GM18507 (cell line): ENCODE measurements around the gene KIAA2012.

Experiments
- DNase-seq: peaks from one replicate; pipeline ENCODE4 v3.0.0; 2011; ENCODE audit warnings: low read depth; ENCODE audit not compliant: insufficient read length; ENCODE audit errors: extremely low spot score
- FAIRE-seq: peaks from 2 replicates; lab custom pipeline; 2011; peaks lifted over from hg19 to GRCh38; lab: Jason Lieb, UNC

Gene KIAA2012

DNA sequence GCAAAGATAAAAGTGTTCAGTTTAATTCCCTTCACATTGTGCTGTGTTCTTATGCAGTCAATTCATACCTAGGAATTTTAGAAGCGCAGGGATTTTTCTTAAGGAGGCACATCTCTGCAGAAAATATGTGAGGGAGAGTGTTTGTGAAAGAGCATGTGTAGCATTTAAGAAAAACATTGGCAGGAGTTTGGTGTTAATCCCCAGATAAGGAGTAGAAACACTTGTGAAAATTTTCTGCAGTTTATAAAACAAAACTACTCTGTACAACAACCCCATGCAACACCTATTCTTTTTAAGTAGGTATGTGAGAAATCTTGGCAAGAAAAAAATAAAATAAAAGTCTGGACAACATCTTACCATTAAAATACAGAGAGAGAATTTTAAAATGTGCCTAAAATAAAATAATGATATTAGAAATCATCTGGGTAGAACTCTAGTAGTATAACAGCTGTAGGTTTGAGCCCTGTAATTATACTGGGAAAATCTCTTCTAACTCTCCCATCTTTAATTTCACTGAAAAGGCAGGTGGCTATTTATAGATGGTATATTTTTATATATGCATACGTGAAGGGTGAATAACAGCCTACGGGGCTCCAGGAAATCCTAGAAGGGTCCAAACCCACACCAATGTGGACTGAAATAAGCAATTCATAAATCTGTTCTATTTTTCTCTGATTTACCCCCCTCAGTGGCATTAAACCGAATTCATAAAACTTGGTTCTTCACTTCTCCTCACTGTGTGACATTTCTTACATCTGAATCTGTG lies 32.8 kb upstream of the KIAA2012 start:
- DNase-seq (no peak), FAIRE-seq (no peak)

DNA sequence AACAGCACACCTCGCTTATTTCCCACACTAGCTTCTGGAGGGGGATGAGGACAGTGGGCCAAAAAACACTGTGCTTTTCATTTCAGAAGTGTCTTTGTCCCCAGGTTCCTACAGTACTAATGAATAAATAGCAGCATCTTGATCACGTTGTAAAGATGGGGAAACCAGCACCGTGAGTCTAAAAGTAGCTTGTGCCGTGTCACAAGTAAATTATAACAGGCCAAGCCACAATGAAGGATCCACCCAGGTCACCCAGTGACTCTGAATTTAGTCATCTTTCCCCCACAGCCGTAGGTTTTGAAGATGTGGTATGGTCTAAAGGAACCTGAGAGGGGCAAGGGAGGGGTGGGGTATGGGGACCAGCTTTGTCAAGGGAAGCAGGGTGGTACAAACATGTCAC lies 30.6 kb upstream of the KIAA2012 start:
- FAIRE-seq, result no peak
- DNase-seq, result no peak

DNA sequence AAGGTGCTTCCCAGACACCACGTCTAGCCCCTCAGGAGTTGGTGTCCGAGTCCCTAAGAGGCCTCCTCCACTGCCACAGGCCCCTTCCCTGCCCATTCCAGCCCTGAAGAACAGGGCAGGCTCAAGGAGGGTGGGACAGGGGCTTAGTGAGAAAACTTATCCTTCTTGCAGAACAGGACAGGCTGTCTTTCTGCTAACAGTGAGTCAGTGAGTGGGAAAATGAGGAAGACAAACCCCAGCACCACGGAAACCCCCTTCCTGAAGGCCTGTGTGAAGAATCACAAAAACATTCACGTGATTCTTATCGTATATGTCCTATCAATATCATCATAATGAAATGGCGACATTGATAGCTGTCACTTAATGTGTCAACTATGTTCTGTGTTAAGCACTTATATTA lies 29.6 kb upstream of the KIAA2012 start:
- FAIRE-seq (no peak), DNase-seq (no peak)

DNA sequence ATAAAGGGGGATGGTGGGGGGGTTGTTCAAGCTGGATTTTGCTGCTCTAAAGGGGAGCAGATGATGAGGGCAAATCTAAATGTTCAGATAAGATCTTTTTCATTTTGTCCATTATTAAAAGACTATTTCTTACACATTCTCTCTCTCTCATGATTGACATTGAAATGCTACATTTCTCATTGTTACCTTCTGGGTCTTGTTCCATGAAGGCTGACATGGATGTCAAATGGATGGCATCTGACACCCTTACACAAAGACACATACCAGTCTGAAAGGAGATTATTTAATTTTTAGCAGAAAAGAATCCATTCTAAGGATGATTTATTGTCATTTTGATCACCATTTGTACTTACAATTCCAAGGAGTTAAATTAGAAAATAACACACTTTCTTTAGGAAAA lies 28.3 kb upstream of the KIAA2012 start:
- no peak for FAIRE-seq

GRCh38 chr2:202046572-202046971 lies 26.5 kb upstream of the KIAA2012 start:
- FAIRE-seq, result no peak
- no peak for DNase-seq

More for the DNA sequence above, 28.3 kb upstream of the KIAA2012 start:
- DNase-seq, result no peak

GRCh38 chr2:202049092-202049728 lies 23.8 kb upstream of the KIAA2012 start:
- FAIRE-seq (no peak), DNase-seq (no peak)

- no peak for FAIRE-seq
- no peak for DNase-seq
Measured at GRCh38 chr2:202049840-202050239, 23.2 kb upstream of the KIAA2012 start.

DNA sequence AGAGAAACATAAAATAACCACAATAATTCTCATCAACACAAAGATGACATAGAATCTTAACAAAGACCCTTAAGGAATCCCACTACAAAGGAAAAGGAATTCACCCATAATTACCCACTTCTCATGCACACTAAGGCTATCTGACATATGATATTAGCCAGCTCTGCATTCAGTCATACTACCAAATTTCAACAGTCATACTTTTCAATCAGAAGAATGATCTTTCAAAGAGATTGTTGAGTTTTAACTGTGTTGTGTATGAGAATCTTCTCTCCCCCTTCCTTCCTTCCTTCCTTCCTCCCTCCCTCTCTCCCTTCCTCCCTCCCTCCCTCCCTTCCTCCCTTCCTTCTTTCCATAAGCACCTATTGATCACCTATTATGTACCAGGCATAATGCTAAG lies 22.4 kb upstream of the KIAA2012 start:
- FAIRE-seq (no peak), DNase-seq (no peak)

GRCh38 chr2:202051499-202052161 lies 21.4 kb upstream of the KIAA2012 start:
- DNase-seq, result no peak
- FAIRE-seq, result no peak

GRCh38 chr2:202052235-202052634 lies 20.8 kb upstream of the KIAA2012 start:
- FAIRE-seq (no peak), DNase-seq (no peak)

DNA sequence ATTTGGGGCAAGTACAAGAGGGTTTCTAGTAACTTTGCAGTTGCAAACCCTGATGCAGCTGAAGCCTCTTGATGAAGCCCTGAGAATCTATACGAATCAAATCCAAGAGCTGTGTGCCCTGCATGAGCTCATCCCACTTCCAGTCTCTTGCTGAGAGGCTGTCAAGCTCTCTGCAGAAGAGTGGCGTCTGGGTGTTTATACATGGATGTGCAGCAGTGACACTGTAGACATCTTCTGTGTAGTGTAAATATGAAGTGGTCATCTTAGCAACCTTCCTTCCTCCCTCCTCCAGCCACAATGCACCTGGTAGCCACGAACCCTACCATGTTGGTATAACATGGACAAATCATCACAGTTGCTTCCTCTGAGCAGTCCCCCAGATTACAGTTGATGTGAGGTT lies 18.4 kb upstream of the KIAA2012 start:
- DNase-seq (no peak), FAIRE-seq (no peak)

- FAIRE-seq, result no peak
- DNase-seq, result no peak
Measured at GRCh38 chr2:202056611-202057010, 16.4 kb upstream of the KIAA2012 start.

GRCh38 chr2:202060218-202060617 lies 12.8 kb upstream of the KIAA2012 start:
- no peak for DNase-seq
- no peak for FAIRE-seq

DNA sequence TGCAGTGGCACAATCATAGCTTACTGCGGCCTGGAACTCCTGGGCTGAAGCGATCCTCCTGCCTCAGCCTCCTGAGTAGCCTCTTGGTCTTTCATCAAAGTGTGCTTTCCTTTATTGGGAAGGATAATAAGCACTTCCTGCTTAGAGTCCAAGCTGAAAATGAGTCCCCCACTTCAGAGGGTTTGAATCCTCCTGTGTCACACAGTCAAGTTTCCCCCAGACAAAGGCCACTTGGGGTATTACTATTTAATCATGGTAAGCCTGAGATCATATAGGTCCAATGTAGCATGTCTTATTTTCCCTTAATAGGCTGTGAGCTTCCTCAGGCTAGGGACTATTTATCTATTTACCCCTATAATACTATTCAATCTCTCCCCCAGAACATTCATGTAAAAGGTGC lies 11.4 kb upstream of the KIAA2012 start:
- no peak for DNase-seq
- FAIRE-seq, result no peak

DNA sequence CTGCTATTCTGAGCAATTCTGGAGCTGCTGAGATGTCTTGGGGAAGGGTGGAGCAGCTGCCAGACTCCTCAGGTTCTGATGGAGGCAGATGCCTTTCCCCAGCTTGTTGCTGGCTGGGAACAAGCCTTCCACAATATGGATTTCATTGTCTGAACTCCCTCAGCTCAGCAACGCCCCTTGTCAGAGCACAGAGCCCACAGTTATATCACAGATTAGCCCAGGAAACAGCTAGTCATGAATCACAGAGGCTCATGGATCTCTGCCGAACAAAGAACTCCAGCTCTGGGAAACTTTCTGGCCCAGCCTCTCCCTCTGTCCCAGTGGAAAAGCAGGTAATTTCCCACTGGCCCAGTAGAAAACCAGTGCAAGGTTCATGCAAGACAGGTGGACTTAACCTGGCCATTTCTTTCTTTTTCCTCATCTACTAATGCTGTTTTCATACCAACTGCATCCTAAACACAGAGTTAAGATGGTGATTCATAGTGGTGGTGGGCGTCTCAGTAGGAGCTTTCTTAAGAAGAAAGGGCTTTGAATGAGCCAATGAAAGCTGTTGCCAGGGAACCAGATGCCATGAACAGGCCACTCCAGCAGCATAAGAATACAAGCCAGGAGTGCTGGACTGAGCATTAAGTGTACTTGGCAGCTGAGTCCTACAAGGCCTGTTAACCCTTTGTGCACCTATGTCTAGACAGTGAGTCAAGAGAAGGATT lies 8.7 kb upstream of the KIAA2012 start:
- DNase-seq, result no peak
- FAIRE-seq, result no peak

DNA sequence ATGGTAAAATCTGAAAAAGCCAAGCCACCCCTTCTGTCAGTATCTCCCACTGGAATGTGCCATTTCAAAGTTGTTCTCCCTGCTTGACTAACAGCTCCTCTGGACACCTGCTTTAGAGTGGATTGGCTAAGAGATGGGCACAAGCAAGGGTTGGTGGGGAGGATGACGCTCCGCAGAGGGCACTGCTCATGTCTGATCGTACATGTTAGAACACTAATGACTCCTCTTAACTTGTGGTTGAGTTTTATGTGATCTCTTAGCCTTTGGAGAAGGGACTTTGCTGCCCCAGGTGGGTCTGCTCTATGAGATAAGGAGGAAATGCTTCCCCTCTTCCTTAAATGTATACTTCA lies 8.2 kb upstream of the KIAA2012 start:
- FAIRE-seq, result no peak
- DNase-seq, result no peak

GRCh38 chr2:202065876-202066275 lies 7.2 kb upstream of the KIAA2012 start:
- FAIRE-seq, result no peak

GRCh38 chr2:202066875-202067274 lies 6.2 kb upstream of the KIAA2012 start:
- FAIRE-seq (no peak), DNase-seq (no peak)

More at GRCh38 chr2:202065876-202066275, 7.2 kb upstream of the KIAA2012 start:
- DNase-seq, result no peak

DNA sequence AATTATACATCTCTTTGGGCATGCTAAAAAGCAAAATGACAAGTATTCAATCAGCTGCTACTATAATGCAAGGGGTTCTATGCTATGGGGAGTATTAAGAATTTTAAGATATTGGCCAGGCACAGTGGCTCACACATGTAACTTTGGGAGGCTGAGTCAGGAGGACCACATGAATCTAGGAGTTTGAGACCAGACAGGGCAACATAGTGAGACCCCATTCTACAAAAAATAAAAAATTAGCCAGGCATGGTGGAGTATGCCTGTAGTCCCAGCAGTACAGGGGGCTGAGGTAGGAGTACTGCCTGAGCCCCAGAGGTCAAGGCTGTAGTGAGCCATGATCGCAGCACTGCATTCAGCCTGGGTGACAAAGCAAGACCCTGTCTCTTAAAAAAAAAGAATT lies 5.5 kb upstream of the KIAA2012 start:
- DNase-seq (no peak), FAIRE-seq (no peak)
